Ishikawa (cell line): ENCODE measurements around the gene TRRAP.

Experiments used
- CEBPB ChIP-seq: IDR thresholded peaks from 2 replicates; pipeline ENCODE4 v1.6.1; 2012
- CREB1 ChIP-seq: IDR thresholded peaks from 2 replicates; pipeline ENCODE4 v1.6.1; 2012; ENCODE audit warnings: low read depth
- EGR1 ChIP-seq: IDR thresholded peaks from 2 replicates; pipeline ENCODE4 v1.6.1; 2012
- EP300 ChIP-seq: IDR thresholded peaks from 2 replicates; pipeline ENCODE4 v1.6.1; 2012; ENCODE audit warnings: borderline replicate concordance
- FOXM1 ChIP-seq: IDR thresholded peaks from 2 replicates; pipeline ENCODE4 v1.6.1; 2012; ENCODE audit warnings: low read depth, borderline replicate concordance
- MAX ChIP-seq: IDR thresholded peaks from 2 replicates; pipeline ENCODE4 v1.6.1; 2012
- NFIC ChIP-seq: IDR thresholded peaks from 2 replicates; pipeline ENCODE4 v1.6.1; 2012
- RAD21 ChIP-seq: IDR thresholded peaks from 2 replicates; pipeline ENCODE4 v1.6.1; 2012; ENCODE audit warnings: low read depth
- REST ChIP-seq: IDR thresholded peaks from 2 replicates; pipeline ENCODE4 v1.6.1; 2012; ENCODE audit warnings: low read depth, mild to moderate bottlenecking
- TAF1 ChIP-seq: IDR thresholded peaks from 2 replicates; pipeline ENCODE4 v1.6.1; 2012; ENCODE audit warnings: low read depth, mild to moderate bottlenecking
- TCF12 ChIP-seq: IDR thresholded peaks from 2 replicates; pipeline ENCODE4 v1.6.1; 2012; ENCODE audit warnings: low read depth
- TEAD4 ChIP-seq: IDR thresholded peaks from 2 replicates; pipeline ENCODE4 v1.6.1; 2012
- USF1 ChIP-seq: IDR thresholded peaks from 2 replicates; pipeline ENCODE4 v1.6.1; 2012
- YY1 ChIP-seq: IDR thresholded peaks from 2 replicates; pipeline ENCODE4 v1.6.1; 2012; ENCODE audit warnings: low read depth
- ZBTB7A ChIP-seq: IDR thresholded peaks from 2 replicates; pipeline ENCODE4 v1.6.1; 2012; ENCODE audit warnings: low read depth

The TRRAP gene

GRCh38 chr7:98900815-98901214 is 22.5 kb downstream of the TRRAP start:
- no peak for TF ChIP-seq REST
- no peak for TF ChIP-seq MAX
- TF ChIP-seq TAF1 = no peak
- TF ChIP-seq CEBPB = no peak
- TF ChIP-seq EP300 = no peak

GRCh38 chr7:98902523-98902922 is 24.2 kb downstream of the TRRAP start:
- TF ChIP-seq NFIC = no peak
- TF ChIP-seq YY1 = no peak
- no peak for TF ChIP-seq TEAD4
- no peak for TF ChIP-seq USF1
- TF ChIP-seq CREB1 = no peak
- TF ChIP-seq TCF12 = no peak
- TF ChIP-seq CEBPB = no peak
- TF ChIP-seq ZBTB7A = no peak
- no peak for TF ChIP-seq REST
- no peak for TF ChIP-seq EGR1
- no peak for TF ChIP-seq MAX
- TF ChIP-seq RAD21 = no peak
- no peak for TF ChIP-seq FOXM1
- no peak for TF ChIP-seq TAF1
- TF ChIP-seq EP300 = no peak

GRCh38 chr7:98903246-98903645 is 24.9 kb downstream of the TRRAP start:
- TF ChIP-seq USF1 (no peak), MAX (no peak), ZBTB7A (no peak), YY1 (no peak), NFIC (no peak), CREB1 (no peak), TEAD4 (no peak)

GRCh38 chr7:98907570-98907969 is 29.2 kb downstream of the TRRAP start:
- TF ChIP-seq USF1 (no peak), TCF12 (no peak), YY1 (no peak), REST (no peak), TAF1 (no peak), EP300 (no peak), MAX (no peak), CEBPB (no peak)

GRCh38 chr7:98908585-98908984 is 30.3 kb downstream of the TRRAP start:
- TF ChIP-seq ZBTB7A (no peak), REST (no peak), TAF1 (no peak), TCF12 (no peak), MAX (no peak), EGR1 (no peak), NFIC (no peak), FOXM1 (no peak), YY1 (no peak), RAD21 (no peak), CEBPB (no peak), CREB1 (no peak), TEAD4 (no peak), USF1 (no peak), EP300 (no peak)
